ENCODE results near the gene KIAA0930.

The KIAA0930 gene

DNA sequence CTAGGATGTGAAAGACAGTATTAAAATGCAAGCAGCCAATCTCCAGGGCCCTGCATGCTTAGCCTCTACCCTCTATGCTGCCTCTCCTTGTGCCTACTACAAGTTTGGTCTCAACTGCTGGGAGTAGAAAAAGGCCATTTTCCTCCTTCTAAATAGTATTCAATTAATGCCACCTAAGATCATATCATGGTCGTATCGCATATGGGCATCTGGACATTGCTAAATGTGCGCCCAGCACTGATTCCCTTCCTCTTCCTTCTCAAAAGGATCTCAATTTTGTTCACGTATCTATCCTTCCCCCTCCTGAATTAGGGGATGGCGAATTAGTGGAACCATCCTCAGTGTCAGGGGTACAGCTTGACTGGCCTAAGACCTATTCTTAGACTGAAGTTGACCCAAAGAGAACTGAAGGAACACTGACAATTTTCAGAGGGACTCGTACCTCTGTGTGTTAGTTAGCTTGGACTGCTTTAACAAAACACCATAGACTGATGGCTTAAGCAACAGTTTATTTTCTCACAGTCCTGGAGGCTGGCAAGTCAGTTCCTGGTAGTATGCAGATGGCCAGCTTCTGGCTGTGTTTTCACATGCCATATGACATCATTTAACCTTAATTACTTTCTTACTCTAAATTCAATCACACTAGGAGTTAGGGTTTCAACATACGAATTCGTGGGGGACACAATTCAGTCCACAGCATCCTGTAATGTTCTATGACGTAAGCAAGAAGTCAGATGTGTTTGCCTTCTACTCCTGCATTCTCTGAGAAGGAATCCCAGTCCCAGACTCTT, 85.4 kb downstream of the KIAA0930 start:
- FAIRE-seq (no peak), DNase-seq (ENCODE audit: insufficient read length, low spot score) (no peak)
- TF ChIP-seq, protein P1, sequence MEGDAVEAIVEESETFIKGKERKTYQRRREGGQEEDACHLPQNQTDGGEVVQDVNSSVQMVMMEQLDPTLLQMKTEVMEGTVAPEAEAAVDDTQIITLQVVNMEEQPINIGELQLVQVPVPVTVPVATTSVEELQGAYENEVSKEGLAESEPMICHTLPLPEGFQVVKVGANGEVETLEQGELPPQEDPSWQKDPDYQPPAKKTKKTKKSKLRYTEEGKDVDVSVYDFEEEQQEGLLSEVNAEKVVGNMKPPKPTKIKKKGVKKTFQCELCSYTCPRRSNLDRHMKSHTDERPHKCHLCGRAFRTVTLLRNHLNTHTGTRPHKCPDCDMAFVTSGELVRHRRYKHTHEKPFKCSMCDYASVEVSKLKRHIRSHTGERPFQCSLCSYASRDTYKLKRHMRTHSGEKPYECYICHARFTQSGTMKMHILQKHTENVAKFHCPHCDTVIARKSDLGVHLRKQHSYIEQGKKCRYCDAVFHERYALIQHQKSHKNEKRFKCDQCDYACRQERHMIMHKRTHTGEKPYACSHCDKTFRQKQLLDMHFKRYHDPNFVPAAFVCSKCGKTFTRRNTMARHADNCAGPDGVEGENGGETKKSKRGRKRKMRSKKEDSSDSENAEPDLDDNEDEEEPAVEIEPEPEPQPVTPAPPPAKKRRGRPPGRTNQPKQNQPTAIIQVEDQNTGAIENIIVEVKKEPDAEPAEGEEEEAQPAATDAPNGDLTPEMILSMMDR (IDR thresholded peaks at IDR 0.05; ENCODE audit: insufficient read depth, missing control alignments) = no peak

DNA sequence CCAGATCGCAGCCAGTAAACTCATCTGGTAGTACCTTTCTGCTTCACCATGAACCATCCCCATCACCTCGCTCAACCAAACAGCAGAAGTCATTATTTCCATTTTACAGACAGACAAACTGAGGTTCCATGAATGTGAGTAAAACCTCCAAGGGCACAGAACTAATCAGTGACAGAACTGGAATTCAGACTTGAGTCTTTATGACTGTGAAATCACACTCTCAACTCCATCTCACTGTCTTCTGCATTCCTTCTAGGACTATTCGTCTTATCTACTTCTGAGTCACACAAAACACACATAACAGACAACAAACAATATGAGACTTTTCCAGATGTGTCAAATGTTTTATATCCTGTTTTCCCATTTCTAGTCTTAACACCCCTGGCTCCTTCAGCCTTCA, 86.3 kb downstream of the KIAA0930 start:
- FAIRE-seq = no peak
- TF ChIP-seq, protein P1 (IDR thresholded peaks at IDR 0.05; ENCODE audit: insufficient read depth, missing control alignments) = no peak

DNA sequence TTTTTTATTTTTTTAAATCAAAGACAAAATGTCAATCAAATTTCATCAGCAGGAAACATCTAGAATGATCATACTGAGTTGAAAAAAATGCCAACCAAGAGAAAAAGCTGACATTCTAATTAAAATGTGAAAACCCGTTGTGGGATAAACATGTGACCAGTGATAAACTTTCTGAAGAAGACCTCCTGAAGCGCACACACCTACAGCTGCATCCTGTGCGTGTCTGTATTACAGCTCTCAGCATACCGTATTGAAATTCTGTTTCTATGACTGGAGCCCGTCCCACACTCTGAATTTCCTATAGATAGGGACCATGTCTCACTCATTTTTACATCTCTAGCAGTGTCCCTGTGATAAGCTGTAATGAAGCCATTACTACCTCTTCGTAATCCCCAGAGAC, 89.2 kb downstream of the KIAA0930 start:
- no peak for DNase-seq (ENCODE audit: insufficient read length, low spot score)
- TF ChIP-seq, protein P1 (IDR thresholded peaks at IDR 0.05; ENCODE audit: insufficient read depth, missing control alignments) = no peak
- FAIRE-seq = no peak

More for the DNA sequence above, 86.3 kb downstream of the KIAA0930 start:
- DNase-seq (ENCODE audit: insufficient read length, low spot score) = no peak

DNA sequence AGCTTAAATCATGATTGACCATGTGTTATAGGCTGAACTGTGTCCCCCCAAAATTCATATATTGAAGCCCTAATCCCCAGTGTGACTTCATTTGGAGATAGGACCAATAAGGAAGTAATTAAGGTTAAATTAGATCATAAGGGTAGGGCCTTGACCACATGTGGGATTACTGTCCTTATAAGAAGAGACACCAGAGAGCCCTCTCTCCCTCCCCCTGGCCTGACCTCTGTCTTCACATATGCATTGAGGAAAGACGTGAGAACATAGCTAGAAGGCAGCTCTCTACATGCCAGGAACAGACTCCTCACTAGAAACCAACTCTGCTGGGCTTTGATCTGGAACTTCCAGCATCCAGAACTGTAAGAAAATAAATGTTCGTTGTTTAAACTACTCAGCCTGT, 90.6 kb downstream of the KIAA0930 start:
- FAIRE-seq = no peak
- no peak for DNase-seq (ENCODE audit: insufficient read length, low spot score)
- TF ChIP-seq, protein P1 (IDR thresholded peaks at IDR 0.05; ENCODE audit: insufficient read depth, missing control alignments) = no peak

DNA sequence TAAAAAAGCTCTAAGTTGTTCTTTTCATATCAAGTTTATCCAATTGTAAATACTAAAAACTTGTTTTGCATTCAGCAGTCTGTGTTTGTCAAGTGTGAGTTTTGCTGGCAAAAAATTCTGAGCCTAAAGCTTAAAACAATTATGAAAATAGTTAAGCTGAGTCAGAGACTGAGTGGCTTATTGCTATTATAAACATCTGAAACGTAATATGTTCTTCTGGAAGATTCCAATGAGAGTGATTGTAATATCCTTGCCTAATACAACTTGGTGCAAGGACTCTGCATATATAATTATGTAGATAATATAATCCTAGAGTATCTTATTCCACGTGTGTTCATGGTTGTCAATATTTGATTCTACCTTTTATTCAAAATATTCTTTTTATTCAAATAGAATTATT, 91.0 kb downstream of the KIAA0930 start:
- TF ChIP-seq, protein P1 (IDR thresholded peaks at IDR 0.05; ENCODE audit: insufficient read depth, missing control alignments) = no peak
- FAIRE-seq = no peak
- DNase-seq (ENCODE audit: insufficient read length, low spot score) = no peak

DNA sequence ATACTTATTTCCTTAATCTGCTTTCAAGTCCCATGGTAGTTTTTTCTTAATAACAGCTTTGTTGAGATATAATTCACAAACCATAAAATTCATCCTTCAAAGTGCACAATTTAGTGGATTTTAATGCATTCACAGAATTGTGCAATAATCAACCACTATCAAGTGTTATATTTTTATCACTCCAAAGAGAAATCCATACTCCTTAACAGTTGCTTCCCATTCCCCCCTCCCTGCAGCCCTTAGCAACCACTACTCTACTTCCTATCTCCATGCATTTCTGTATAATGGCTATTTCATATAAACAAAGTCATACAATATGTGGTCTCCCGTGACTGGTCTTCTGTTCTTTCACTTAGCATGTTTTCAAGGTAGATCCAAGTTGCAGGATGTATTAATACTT, 95.8 kb downstream of the KIAA0930 start:
- TF ChIP-seq, protein P1 (IDR thresholded peaks at IDR 0.05; ENCODE audit: insufficient read depth, missing control alignments) = no peak
- FAIRE-seq (no peak), DNase-seq (ENCODE audit: insufficient read length, low spot score) (no peak)

DNA sequence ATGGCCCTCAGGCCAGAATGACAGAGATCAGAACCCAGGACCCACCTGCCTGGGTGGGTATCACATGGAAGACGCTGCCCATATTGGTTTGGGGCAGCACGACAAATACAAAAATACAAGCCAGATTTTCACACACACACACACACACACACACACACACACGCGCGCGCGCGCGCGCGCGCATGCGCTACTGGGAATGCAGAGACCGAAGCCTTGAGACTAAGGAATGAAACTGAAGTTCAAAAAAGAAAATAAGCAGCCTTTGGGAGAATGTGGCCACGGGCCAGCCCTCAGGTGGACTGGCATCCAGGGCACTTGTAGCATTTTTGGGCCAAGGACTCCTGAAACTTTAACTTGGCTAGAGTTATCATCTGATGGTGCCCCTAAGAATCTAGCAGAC, 98.3 kb downstream of the KIAA0930 start:
- TF ChIP-seq, protein P1 (IDR thresholded peaks at IDR 0.05; ENCODE audit: insufficient read depth, missing control alignments) = no peak
- DNase-seq (ENCODE audit: insufficient read length, low spot score) (no peak), FAIRE-seq (no peak)
